GM19035 (cell line): Measurements from ENCODE around the gene ARL6IP4.

Experiments used
- ATAC-seq: cut with Tn5 transposase; IDR thresholded peaks from one replicate; pipeline ENCODE4 v1.9.1; 2021; ENCODE audit not compliant: unreplicated experiment

Gene ARL6IP4

GRCh38 chr12:122977655-122978392 lies 2.7 kb upstream of the ARL6IP4 start:
- ATAC-seq = no peak

- ATAC-seq = no peak
Observed at GRCh38 chr12:122978507-122978955, 1.9 kb upstream of the ARL6IP4 start.

GRCh38 chr12:122979001-122979907 lies 1.2 kb upstream of the ARL6IP4 start:
- no peak for ATAC-seq

GRCh38 chr12:122979908-122980182 lies 636 bp upstream of the ARL6IP4 start:
- no peak for ATAC-seq

GRCh38 chr12:122981036-122981471 lies 573 bp downstream of the ARL6IP4 start:
- no peak for ATAC-seq

- no peak for ATAC-seq
Observed at GRCh38 chr12:122981587-122982476, 1.4 kb downstream of the ARL6IP4 start.

GRCh38 chr12:122982477-122982815 lies 2.0 kb downstream of the ARL6IP4 start:
- no peak for ATAC-seq

- no peak for ATAC-seq
Observed at GRCh38 chr12:122982963-122983788, 2.7 kb downstream of the ARL6IP4 start.

- no peak for ATAC-seq
Observed at GRCh38 chr12:122983789-122984515, 3.5 kb downstream of the ARL6IP4 start.

- no peak for ATAC-seq
Observed at GRCh38 chr12:122984612-122985337, 4.3 kb downstream of the ARL6IP4 start.

- no peak for ATAC-seq
Observed at GRCh38 chr12:122985338-122986257, 5.1 kb downstream of the ARL6IP4 start.

- no peak for ATAC-seq
Observed at GRCh38 chr12:122986258-122986871, 5.9 kb downstream of the ARL6IP4 start.

GRCh38 chr12:122987086-122987951 lies 6.8 kb downstream of the ARL6IP4 start:
- ATAC-seq = no peak

GRCh38 chr12:122988036-122988435 lies 7.6 kb downstream of the ARL6IP4 start:
- no peak for ATAC-seq

GRCh38 chr12:122988612-122989212 lies 8.2 kb downstream of the ARL6IP4 start:
- no peak for ATAC-seq

- no peak for ATAC-seq
Observed at GRCh38 chr12:122989225-122989839, 8.9 kb downstream of the ARL6IP4 start.
